ENCODE measurements around the gene HEATR9. TPM values are rescaled to one million over a fixed set of nuclear protein-coding genes. Genes with fewer than 3 reads are reported as not detected.

HEATR9 gene
- total and polyA plus RNA-seq, 2 experiments from 2014 or later = not detected

- 94% methylated on average over 2 of the region's 2 CpGs for WGBS (ENCODE audit: low lambda C conversion rate, missing lambda C conversion rate)
Observed at GRCh38 chr17:35843698-35844097, 25.0 kb downstream of the HEATR9 start.

GRCh38 chr17:35842239-35842638 is 26.5 kb downstream of the HEATR9 start:
- Histone ChIP-seq H3K4me1 (ENCODE audit: insufficient read depth) (no peaks in the 10 kb centered on the region), H3K4me2 (no peak overlapping the region), H3K27ac (peak overlapping the region; percentile 11), H3K4me3 (no peak overlapping the region), H3K79me2 (peaks cover 10% of the 10 kb centered on the region), H3K9me2 (replicated peaks; ENCODE audit: insufficient read depth) (no peaks in the 10 kb centered on the region), H3K27me3 (no peaks in the 10 kb centered on the region), H4K20me1 (ENCODE audit: insufficient read depth, poor library complexity, severe bottlenecking) (no peaks in the 10 kb centered on the region), H2AFZ (no peak overlapping the region), H3K9me3 (ENCODE audit: low read depth) (no peaks in the 10 kb centered on the region), H3K36me3 (replicated peaks; ENCODE audit: insufficient read depth, low read depth) (peaks cover 4% of the 10 kb centered on the region)
- no peak for DNase-seq (ENCODE audit: low spot score)
- TF ChIP-seq CTCF (IDR thresholded peaks at IDR 0.05; ENCODE audit: poor library complexity) = no peak
- TF ChIP-seq EZH2phosphoT487 (IDR thresholded peaks at IDR 0.05; ENCODE audit: low read depth, severe bottlenecking, unreplicated experiment) = no peak
- no peak for TF ChIP-seq EZH2 (IDR thresholded peaks at IDR 0.05; ENCODE audit: borderline replicate concordance)
- WGBS (ENCODE audit: low lambda C conversion rate, missing lambda C conversion rate) = 97% methylated on average over 5 of the region's 5 CpGs

More at GRCh38 chr17:35843698-35844097, 25.0 kb downstream of the HEATR9 start:
- DNase-seq (ENCODE audit: low spot score) = no peak
- no peaks in the 10 kb centered on the region for H4K20me1 ChIP-seq (ENCODE audit: insufficient read depth, poor library complexity, severe bottlenecking)
- no peak overlapping the region for H2AFZ ChIP-seq
- no peak overlapping the region for H3K4me3 ChIP-seq
- no peaks in the 10 kb centered on the region for H3K27me3 ChIP-seq
- H3K79me2 ChIP-seq = peaks cover 10% of the 10 kb centered on the region
- no peaks in the 10 kb centered on the region for H3K9me3 ChIP-seq (ENCODE audit: low read depth)
- no peak overlapping the region for H3K4me2 ChIP-seq
- TF ChIP-seq EZH2phosphoT487 (IDR thresholded peaks at IDR 0.05; ENCODE audit: low read depth, severe bottlenecking, unreplicated experiment) = no peak
- no peak for TF ChIP-seq EZH2 (IDR thresholded peaks at IDR 0.05; ENCODE audit: borderline replicate concordance)
- no peak for TF ChIP-seq CTCF (IDR thresholded peaks at IDR 0.05; ENCODE audit: poor library complexity)
- peaks cover 5% of the 10 kb centered on the region for H3K4me1 ChIP-seq (ENCODE audit: insufficient read depth)
- H3K27ac ChIP-seq = no peak overlapping the region
- no peaks in the 10 kb centered on the region for H3K36me3 ChIP-seq (replicated peaks; ENCODE audit: insufficient read depth, low read depth)
- H3K9me2 ChIP-seq (replicated peaks; ENCODE audit: insufficient read depth) = no peaks in the 10 kb centered on the region

GRCh38 chr17:35841505-35841904 is 27.2 kb downstream of the HEATR9 start:
- no peak overlapping the region for H3K4me3 ChIP-seq
- H2AFZ ChIP-seq = no peak overlapping the region
- TF ChIP-seq EZH2phosphoT487 (IDR thresholded peaks at IDR 0.05; ENCODE audit: low read depth, severe bottlenecking, unreplicated experiment) = no peak
- no peak for TF ChIP-seq CTCF (IDR thresholded peaks at IDR 0.05; ENCODE audit: poor library complexity)
- TF ChIP-seq EZH2 (IDR thresholded peaks at IDR 0.05; ENCODE audit: borderline replicate concordance) = no peak
- whole genome bisulfite sequencing (ENCODE audit: low lambda C conversion rate, missing lambda C conversion rate) = 83% methylated on average over 4 of the region's 4 CpGs
- no peaks in the 10 kb centered on the region for H3K9me2 ChIP-seq (replicated peaks; ENCODE audit: insufficient read depth)
- H3K27me3 ChIP-seq = no peaks in the 10 kb centered on the region
- no peaks in the 10 kb centered on the region for H4K20me1 ChIP-seq (ENCODE audit: insufficient read depth, poor library complexity, severe bottlenecking)
- peaks cover 10% of the 10 kb centered on the region for H3K79me2 ChIP-seq
- H3K9me3 ChIP-seq (ENCODE audit: low read depth) = no peaks in the 10 kb centered on the region
- H3K4me2 ChIP-seq = no peak overlapping the region
- H3K4me1 ChIP-seq (ENCODE audit: insufficient read depth) = no peaks in the 10 kb centered on the region
- peak overlapping the region; percentile 11 for H3K27ac ChIP-seq
- DNase-seq (ENCODE audit: low spot score) = peak; percentile 17
- peaks cover 4% of the 10 kb centered on the region for H3K36me3 ChIP-seq (replicated peaks; ENCODE audit: insufficient read depth, low read depth)

- Histone ChIP-seq H3K36me3 (replicated peaks; ENCODE audit: insufficient read depth, low read depth) (peaks cover 7% of the 10 kb centered on the region), H3K27me3 (no peaks in the 10 kb centered on the region), H3K4me1 (ENCODE audit: insufficient read depth) (no peaks in the 10 kb centered on the region), H3K79me2 (peaks cover 10% of the 10 kb centered on the region), H3K4me3 (no peak overlapping the region), H2AFZ (no peak overlapping the region), H3K9me2 (replicated peaks; ENCODE audit: insufficient read depth) (no peaks in the 10 kb centered on the region), H3K9me3 (ENCODE audit: low read depth) (no peaks in the 10 kb centered on the region), H3K4me2 (no peak overlapping the region), H3K27ac (peak overlapping the region; percentile 2), H4K20me1 (ENCODE audit: insufficient read depth, poor library complexity, severe bottlenecking) (no peaks in the 10 kb centered on the region)
- DNase-seq (ENCODE audit: low spot score) = no peak
- 81% methylated on average over 3 of the region's 3 CpGs for WGBS (ENCODE audit: low lambda C conversion rate, missing lambda C conversion rate)
- TF ChIP-seq CTCF (IDR thresholded peaks at IDR 0.05; ENCODE audit: poor library complexity) (no peak), EZH2phosphoT487 (IDR thresholded peaks at IDR 0.05; ENCODE audit: low read depth, severe bottlenecking, unreplicated experiment) (no peak), EZH2 (IDR thresholded peaks at IDR 0.05; ENCODE audit: borderline replicate concordance) (no peak)
Observed at GRCh38 chr17:35841101-35841500, 27.6 kb downstream of the HEATR9 start.

Measured in hepatocyte (in vitro differentiated cells).